H1 (cell line): ENCODE results near the gene ASXL2. TPM values are rescaled to one million over a fixed set of nuclear protein-coding genes. Genes with fewer than 3 reads are reported as not detected.

Experiments
- CHD7 ChIP-seq: fragments of 300-600 bp; sonication (generic); IDR thresholded peaks from 2 replicates; pipeline ENCODE4 v1.7.1; 2012; ENCODE audit warnings: low read length, moderate library complexity, mild to moderate bottlenecking, inconsistent platforms; ENCODE audit not compliant: insufficient replicate concordance
- polyA plus RNA-seq, 7 experiments: library from polyadenylated mRNA; depleted of rRNA in 3 of 7; stranded (reverse) in 5 of 7; unstranded in 2 of 7; fragments of >200 nt in 5 of 7; fragments of 200-250 nt in 2 of 7; gene quantifications; 1 replicate in 5 of 7; 2 replicates in 1 of 7; 4 replicates in 1 of 7; pipeline versions ENCODE4 v1.2.1 to v1.2.3, GENCODE V29; 2011 to 2013; ENCODE audit warnings: missing spikeins in 2 of 7, mixed read lengths in 2 of 7
- total RNA-seq: library from RNA; stranded (reverse); fragmentation: NEBNext Ultra II Directional; extraction: Animal tissue kit (Norgen Biotek cat#: 25700); gene quantifications from 2 replicates; pipeline ENCODE4 v1.2.1, GENCODE V29; 2021

ASXL2 gene
- total and polyA plus RNA-seq, 2 of the 8 experiments (the other 6 are each of a cell fraction or from before 2014, with no cell fraction given), result 7.2 to 41.3 TPM

- no peak for TF ChIP-seq CHD7
Observed at GRCh38 chr2:25709349-25709748, 168.9 kb downstream of the ASXL2 start (continued).
